Measurements from ENCODE around the gene POU5F1.

DNA sequence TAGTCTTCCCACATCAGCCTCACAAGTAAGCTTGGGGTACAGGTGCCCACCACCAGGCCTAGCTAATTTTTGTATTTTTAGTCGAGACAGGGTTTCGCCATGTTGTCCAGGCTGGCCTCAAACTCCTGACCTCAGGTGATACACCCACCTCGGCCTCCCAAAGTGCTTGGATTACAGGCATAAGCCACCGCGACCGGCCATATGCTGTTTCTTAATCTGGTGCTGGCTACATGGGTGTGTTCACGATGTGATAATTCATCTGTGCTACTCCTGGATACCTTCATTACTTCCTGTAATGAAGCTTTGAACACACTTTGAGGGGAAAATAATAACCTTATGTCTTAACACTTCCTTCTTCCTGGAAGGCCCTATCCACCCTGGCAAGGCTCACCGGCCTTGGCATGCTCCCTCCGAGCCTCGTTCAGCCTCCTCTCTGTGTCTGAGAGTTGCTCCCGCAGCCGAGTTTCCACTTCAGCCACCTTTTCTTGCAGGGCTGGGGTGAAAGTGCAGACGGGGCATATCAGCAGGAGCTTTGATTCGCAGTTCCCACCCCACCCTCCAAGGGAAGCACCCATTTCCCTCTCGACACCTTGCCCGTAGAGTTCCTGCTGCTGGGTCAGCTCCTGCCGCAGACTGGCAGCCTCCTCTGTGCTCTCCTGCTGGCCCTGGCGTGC, 26.0 kb downstream of the POU5F1 start:
- TF ChIP-seq, protein P1, sequence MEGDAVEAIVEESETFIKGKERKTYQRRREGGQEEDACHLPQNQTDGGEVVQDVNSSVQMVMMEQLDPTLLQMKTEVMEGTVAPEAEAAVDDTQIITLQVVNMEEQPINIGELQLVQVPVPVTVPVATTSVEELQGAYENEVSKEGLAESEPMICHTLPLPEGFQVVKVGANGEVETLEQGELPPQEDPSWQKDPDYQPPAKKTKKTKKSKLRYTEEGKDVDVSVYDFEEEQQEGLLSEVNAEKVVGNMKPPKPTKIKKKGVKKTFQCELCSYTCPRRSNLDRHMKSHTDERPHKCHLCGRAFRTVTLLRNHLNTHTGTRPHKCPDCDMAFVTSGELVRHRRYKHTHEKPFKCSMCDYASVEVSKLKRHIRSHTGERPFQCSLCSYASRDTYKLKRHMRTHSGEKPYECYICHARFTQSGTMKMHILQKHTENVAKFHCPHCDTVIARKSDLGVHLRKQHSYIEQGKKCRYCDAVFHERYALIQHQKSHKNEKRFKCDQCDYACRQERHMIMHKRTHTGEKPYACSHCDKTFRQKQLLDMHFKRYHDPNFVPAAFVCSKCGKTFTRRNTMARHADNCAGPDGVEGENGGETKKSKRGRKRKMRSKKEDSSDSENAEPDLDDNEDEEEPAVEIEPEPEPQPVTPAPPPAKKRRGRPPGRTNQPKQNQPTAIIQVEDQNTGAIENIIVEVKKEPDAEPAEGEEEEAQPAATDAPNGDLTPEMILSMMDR (conservative IDR thresholded peaks at IDR 0.05; ENCODE audit: low read depth, low read length), result no peak
- TF ChIP-seq EZH2 (IDR thresholded peaks at IDR 0.05; ENCODE audit: low read length, unreplicated experiment) (no peak), EZH2phosphoT487 (IDR thresholded peaks at IDR 0.05; ENCODE audit: borderline replicate concordance, low read length) (no peak)
